Astrocyte of the spinal cord (primary cell): ENCODE results near the gene MAP7.

Experiments
- DNase-seq: peaks from one replicate; pipeline ENCODE4 v3.0.0; 2011; ENCODE audit warnings: low read depth, low spot score
- H3K4me3 ChIP-seq: 2 replicates; pipeline ENCODE4 v1.5.1; 2011; ENCODE audit warnings: low read depth, mild to moderate bottlenecking, low read length, moderate library complexity
- CTCF ChIP-seq: IDR thresholded peaks from 2 replicates; pipeline ENCODE4 v1.5.1; 2012; ENCODE audit warnings: low read depth, mild to moderate bottlenecking, low read length, inconsistent platforms
- in situ Hi-C: cut with HindIII; loops from 2 replicates; pipeline ENCODE4 v1.10.0; 2017; ENCODE audit warnings: low sequenced_read_pairs

Gene MAP7

GRCh38 chr6:136550330-136551071 lies at the start of gene MAP7:
Gene MAP7, minus strand, starts transcription at chr6:136550422. Its CDS starts 14 bp downstream, at chr6:136550408.
- in situ Hi-C loops = no loop called here
- DNase-seq = no peak
- H3K4me3 ChIP-seq = peak within 1 kb of the TSS; percentile 51
- peak; percentile 60 for TF ChIP-seq CTCF

- in situ Hi-C loops = no loop called here
- no peak for TF ChIP-seq CTCF
- H3K4me3 ChIP-seq = no peak overlapping the region
- no peak for DNase-seq
Measured at GRCh38 chr6:136599329-136600011, 49.2 kb upstream of the MAP7 start.

GRCh38 chr6:136598048-136598447 lies 47.8 kb upstream of the MAP7 start:
- TF ChIP-seq CTCF = no peak
- DNase-seq = no peak
- H3K4me3 ChIP-seq = no peak overlapping the region
- in situ Hi-C loops = no loop called here

GRCh38 chr6:136594671-136595070 lies 44.4 kb upstream of the MAP7 start:
- in situ Hi-C loops = no loop called here
- no peak for DNase-seq
- H3K4me3 ChIP-seq = no peak overlapping the region
- TF ChIP-seq CTCF = no peak

- DNase-seq = peak; percentile 98
- TF ChIP-seq CTCF = no peak
- in situ Hi-C loops = no loop called here
- no peak overlapping the region for H3K4me3 ChIP-seq
Measured at GRCh38 chr6:136593748-136594490, 43.7 kb upstream of the MAP7 start.

GRCh38 chr6:136592930-136593673 lies 42.9 kb upstream of the MAP7 start:
- no peak overlapping the region for H3K4me3 ChIP-seq
- TF ChIP-seq CTCF = no peak
- DNase-seq = peak; percentile 40
- in situ Hi-C loops = no loop called here
